GM19463 (cell line): Measurements from ENCODE around the gene GIPC3.

ENCODE experiments used
- ATAC-seq: cut with Tn5 transposase; IDR thresholded peaks from one replicate; pipeline ENCODE4 v1.9.1; 2021; ENCODE audit warnings: mild to moderate bottlenecking, moderate library complexity; ENCODE audit not compliant: unreplicated experiment

The GIPC3 gene

DNA sequence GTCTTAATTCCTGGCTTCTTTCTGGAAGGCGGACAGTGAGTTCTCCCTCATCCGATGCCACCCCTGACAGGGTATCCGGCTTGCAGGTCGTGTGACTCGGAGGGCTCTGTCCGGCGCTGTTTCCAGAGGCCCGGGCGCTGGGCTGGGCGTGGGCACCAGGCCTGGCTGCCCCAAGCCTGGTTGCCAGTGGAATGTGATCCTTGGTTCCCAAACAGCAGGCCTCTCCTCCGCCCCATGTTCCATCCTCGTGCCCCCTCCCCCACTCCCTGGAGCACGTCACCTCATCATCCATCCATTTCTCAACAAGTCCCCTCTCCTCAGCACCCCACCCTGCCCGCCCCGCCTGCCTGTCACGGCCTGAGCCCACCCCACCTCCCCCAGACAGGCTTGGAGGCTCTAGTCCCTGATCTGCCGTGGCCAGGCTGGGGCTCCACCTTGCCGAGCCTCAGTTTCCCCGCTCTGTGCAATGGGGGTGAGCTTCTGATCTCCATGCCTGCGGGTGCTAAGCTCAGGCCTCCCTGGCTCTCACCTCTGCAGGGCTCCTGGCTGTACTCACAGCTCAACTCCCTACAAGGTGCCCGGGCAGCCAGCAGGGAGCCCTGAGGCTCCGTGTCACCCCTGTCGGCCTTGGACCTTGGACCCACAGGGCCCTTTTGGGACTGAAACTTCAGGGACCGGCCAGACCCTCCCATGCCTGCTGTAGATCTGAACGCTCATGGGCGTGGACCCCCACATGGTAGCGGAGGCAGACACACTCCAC, 19.1 kb downstream of the GIPC3 start:
- ATAC-seq: no peak

DNA sequence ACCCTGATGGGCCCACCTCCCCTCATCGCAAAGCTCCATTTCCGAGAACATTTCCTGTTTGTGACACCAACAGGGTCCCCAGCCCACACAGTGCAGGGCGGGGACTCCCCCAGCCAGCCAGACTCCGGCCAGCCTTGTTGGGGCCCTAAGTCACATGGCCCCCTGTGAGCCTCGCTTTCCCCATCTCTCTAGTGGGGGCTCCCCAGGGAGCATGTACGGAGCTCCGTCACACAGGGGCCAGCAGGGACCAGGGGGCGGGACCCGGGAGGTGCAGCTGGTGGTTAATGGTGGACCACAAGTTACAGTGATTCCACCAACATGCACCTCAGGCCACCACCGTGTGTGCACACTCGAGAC, 19.7 kb downstream of the GIPC3 start:
- ATAC-seq: no peak

DNA sequence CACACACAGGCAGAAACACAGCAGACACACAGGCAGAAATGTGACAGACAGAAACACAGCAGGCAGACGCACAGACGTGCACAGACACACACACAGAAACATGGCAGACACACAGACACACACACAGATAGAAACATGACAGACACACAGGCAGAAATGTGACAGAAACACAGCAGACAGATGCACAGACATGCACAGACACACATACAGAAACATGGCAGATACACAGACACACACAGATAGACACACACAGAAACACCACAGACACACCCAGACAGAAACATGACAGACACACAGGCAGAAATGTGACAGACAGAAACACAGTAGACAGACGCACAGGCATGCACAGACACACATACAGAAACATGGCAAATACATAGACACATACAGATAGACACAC, 20.1 kb downstream of the GIPC3 start:
- no peak for ATAC-seq

DNA sequence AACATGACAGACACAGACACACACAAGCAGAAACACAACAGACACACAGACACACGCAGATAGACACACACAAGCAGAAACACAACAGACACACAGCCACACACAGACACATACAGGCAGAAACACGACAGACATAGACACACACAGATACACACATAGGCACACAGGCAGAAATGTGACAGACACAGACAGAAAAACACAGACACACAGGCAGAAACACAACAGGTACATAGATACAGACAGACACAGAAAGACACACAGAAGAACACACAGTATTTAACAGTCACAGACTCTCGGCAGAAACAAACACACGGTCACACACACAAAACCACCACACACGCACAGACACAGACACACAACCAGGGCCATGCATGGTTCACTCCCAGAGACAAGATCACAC, 20.5 kb downstream of the GIPC3 start:
- ATAC-seq: no peak

DNA sequence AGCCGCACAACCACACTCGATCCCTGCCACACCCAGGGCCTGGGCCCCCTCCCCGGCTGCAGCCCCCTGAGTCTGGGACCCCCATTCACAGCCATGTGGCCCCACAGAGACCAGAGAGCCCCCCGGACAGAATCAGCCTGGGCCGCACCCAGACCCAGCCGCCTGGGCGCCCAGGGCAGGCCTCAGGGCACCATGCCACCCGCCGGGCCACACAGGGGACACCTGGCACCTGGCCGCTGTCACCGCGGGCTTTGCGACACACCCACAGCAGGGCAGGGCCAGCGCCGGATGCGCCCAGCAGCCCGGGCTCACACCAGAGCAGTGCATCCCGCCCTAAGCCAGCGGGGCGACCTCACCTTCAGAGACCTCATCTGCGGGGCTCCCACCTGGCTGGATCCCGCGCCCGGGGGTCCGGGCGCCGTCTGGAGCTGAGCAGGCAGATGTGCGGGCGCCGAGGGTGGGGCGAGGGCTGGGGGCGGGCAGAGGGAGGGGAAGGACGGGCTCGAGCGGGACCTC, 21.0 kb downstream of the GIPC3 start:
- ATAC-seq: no peak

DNA sequence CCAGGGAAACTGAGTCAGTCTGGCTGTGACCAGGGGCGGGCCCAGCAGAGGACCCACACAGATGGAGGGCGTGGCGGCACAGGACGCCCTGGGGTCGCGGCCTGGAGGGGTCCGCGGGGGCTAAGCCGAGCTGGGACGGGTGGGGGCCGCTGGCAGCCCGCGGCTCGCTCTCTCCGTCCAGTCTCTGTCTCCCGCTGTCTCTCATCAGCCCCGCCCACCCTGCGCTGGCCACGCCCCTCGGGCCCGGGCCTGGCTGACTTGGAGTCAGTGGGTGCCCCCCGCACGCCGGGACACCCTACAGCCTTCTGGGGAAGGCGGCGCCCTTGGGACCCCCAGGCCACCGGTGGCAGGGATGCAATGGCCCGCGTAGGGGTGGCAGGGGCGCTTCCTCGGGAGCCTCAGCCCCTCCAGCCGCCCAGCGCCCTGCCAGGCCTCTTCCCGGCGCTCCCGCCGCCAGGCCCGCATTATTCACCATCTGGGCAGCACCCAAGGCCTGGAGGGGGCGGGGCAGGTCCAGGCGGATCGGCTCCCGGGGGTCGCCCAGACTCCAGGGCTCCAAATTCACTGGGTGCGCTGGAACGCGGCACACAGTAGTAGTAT, 21.5 kb downstream of the GIPC3 start, which contains the start of gene TBXA2R:
TSS of gene TBXA2R (minus strand) at position 186 of the 600 bp plus-strand sequence. CDS start 6,241 bp downstream, outside the sequence.
- ATAC-seq: no peak

DNA sequence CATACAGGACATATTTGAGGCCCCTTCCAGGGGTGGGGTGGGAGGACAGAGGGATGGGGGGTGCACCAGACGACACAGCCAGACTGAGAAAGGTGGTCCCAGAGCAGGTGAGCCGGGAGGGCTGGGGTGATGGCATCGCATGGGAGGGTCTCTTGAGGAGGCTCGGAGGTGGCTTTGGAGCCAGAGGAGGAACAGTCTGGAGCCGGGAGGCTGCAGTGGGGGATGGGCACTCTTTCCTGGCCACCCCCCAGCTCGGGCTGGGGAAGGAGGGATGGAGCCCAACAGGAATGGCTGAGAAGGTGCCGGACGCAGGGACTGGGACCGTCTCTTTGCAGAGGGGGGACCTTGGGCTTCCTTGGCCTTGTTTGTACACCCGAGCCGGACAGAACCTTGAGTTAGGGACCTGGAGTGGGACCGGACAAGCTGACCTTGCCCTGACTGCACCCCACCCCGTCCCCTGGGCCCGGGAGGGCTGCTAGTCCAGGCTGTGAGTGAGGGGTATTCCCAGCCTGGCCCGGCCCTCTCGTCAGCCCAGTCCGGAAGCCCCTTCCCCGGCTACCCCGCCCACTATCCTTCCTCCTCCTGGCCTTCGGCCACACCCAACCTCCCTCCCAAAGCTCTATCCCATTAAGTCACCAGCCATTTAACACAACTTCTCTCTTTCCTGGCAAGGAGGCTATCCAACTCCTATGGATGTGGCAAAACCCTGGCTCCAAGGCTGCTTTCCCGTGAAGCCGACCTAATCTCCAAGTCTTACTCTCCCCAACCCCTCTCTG, 22.2 kb downstream of the GIPC3 start:
- no peak for ATAC-seq

DNA sequence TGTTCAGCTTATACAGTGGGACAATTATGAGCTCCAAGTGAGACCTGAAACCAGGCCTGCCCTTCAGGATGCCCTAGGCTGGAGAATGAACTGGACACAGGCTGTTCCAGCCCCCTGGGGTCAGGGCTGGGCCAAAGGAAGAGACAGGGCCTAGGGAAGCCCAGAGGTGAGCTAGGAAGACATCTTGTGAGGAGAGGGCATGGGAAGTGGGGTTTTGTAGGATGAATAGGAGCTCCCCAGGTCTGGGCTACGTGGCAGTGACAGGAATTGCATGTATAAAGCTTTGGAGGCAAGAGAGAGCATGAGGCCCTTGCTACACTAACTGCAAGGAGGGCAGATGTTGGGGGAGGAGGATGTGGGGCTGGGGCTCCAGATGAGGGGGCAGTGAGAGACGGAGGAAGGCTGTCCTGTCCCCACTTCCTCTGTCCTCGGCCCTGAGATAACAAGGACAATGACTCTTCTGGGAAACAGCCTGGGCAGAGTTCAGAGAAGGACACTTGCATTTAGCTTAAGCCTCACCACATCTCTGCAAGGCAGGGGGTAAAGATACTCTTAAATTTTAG, 22.9 kb downstream of the GIPC3 start:
- ATAC-seq: no peak

DNA sequence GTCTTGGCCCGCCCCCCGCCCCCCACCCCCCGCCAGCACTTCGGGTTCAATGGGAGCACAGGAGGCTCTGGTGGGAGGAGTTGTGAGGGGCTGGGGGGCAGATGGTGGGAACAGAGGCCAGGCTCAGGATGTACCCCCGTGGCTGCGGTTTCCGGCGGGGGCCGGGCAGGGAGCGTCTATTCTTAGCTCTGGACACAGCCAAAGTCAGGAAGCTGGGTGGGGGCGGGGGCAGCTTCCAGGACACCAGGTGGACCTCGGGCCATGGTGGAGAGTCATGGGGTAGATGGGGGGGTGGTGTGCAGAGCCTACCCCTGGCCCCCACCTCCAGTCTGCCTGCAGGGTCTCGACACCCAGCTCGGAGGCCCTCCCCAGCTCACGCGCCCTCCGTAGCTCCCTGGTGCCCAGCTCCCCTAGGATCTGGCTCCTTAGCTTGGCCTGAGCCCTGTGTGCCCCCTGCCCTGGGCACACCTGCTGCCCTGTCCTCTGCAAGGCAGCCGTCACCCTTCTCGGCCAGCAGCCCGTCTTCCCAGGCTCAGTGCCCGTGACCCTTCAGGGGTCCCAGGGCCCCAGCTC, 23.6 kb downstream of the GIPC3 start:
- no peak for ATAC-seq

DNA sequence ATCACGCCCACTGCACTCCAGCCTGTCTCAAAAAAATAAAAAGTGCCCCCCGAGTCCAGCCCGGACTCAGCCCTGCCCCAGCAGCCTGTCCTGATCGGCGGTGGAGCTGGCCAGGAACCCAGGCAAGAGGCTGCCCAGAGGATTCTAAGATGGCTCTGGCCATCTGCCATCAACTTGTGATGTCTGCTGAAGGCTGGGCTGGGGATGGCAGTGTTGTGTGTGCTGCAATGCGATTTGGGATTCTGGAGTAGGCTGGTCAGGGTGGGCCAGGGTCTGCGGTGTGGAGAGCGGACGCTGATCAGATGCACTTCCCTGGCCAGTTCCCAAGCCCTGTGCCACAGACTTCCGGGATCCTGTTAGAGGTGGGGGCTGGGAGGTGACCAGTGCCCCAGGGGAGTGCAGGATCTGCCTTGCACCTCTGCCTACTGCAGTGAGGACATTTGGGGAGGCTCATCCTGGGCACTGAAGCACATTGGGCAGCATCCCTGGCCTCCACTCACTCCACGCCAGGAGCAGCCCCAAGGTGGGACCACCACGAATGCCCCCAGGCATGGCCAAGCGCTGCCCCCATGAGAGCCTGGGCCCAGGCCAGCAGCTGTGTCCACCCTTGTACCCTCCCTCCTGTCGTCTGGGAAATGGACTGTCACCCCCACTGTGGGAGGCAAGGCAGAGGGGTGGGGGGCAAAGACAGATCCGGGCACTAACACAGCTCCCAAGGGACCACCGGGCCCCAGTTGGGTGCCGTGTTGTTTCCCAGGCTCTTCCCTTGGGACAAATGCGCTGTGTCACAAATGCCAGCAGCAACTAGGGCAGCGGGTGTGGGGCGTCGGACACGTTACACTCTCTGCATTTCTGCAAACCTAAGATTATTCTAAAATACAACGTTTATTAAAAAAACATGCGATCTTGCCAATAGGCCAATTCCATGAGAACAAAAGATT, 24.8 kb downstream of the GIPC3 start:
- ATAC-seq: no peak

DNA sequence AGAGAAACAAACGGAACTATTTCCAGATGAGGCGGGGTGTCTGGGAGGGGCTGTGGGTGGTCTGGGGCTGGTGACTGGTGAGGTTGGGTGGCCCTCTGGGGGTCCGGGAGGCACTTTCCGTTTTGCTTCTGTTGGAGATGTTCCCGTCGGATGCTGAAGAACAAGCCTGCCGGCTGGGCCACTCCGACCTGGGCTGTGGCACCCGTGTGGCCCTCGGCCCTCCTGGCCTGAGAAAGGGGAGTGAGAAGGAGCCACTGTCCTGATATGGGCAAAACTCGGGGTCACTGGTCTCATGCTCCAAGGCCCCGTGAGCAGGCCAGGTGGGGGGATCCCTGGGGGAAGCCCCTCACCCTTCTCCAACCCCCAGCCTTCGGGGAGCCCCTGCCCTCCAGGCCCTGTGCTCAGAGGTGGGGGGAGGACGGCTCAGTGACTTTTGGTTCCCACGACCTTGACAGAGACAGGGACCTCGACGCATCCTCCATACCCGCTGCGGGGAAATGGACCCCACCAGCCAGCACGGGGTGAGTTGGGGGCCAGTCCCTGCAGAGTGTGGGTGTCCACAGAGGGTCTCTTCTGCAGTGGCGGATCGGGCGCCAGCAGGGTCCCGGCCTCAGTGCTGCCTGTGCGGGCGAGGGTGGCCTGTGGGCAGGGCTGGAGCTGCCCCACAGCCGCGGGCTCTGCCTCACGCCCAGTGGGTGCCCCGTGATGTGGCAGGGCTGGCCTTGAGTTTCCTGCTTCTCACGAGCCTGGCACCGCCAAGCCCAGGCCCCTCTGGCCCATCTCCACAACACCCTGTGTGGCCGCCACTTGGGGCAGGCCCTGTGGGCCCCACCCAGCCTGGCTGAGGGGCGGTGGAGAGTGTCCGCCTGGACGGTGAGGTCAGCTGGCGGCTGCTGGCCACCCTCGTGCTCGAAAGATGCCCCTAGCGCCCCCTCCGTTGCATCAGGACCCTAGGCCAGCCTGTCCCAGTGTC, 25.8 kb downstream of the GIPC3 start:
- no peak for ATAC-seq

DNA sequence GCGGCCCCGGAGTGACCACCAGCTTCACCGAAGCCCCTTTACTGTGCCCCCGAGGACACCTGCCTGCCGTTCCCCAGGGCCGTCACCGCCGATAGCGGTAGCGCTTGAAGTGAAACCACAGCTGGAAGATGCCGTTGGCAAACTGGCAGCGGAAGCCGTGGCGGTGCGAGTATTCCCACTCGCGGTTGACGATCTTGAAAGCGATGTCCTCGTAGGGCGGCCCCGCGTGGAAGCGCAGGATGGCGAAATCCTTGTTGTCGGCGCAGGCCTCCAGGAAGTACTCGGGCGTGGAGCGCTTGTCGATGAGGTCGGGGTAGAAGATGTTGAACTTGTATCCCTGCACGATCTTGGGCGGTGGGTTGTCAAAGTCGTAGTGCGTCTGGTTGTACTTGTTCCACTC, 26.6 kb downstream of the GIPC3 start:
- no peak for ATAC-seq

DNA sequence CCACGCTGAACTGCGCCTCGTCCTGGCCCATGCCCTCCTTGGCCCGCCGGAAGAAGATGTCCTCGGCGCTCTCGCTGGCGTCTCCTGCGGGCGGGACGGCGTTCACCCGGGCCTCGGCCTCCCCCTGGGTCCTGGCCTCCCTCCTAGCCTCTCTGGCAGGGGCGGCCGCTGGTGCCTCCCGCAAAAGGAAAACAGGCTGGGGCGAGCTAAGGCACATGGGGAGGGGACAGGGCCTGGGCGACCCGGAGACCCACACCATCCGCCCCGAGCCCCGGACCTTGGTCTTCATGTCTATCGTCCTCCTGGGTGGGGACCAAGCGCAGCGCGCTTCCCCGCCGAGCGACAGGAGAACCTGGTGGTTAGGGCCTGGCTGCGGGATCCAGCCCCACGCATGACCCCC, 27.1 kb downstream of the GIPC3 start:
- no peak for ATAC-seq

DNA sequence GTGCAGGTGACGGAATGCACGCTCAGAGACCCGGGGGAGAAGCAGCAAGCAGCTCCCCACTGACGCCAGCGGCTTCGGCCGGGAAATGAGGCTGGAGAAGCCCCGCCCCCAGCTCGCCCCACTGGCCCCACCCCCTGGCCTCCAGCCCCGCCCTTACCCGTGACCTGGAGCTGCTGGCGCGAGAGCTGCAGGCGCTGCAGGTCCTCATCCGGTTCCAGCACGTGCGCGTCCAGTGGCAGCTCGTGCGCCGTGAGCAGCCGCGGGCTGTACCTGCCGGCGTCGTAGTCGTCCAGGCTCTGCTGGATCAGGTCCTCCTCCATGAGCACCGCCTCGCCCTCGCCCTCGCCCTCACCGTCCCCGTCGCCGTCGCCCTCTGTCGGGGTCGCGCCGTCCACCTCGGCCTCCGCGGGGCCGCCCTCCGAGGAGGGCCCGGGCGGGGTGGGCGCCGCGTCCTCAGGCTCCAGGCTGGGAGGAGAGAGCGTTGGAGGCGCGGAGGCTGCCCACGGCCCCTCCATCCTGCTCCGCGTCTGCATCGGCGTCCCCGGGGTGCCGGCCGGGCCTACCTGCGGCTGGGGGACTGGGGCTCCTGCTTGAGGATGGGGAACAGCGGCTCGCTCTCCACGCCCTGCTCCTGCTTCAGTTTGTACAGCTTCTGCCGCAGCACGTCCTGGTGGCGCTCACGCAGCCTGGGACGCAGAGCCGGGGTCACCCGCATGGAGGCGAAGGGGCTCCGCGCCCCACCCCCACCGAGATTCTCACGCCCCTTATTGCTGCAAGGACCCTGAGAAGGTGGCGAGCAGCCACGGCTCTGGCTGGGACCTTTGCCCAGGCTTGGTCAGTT, 27.8 kb downstream of the GIPC3 start:
- no peak for ATAC-seq

DNA sequence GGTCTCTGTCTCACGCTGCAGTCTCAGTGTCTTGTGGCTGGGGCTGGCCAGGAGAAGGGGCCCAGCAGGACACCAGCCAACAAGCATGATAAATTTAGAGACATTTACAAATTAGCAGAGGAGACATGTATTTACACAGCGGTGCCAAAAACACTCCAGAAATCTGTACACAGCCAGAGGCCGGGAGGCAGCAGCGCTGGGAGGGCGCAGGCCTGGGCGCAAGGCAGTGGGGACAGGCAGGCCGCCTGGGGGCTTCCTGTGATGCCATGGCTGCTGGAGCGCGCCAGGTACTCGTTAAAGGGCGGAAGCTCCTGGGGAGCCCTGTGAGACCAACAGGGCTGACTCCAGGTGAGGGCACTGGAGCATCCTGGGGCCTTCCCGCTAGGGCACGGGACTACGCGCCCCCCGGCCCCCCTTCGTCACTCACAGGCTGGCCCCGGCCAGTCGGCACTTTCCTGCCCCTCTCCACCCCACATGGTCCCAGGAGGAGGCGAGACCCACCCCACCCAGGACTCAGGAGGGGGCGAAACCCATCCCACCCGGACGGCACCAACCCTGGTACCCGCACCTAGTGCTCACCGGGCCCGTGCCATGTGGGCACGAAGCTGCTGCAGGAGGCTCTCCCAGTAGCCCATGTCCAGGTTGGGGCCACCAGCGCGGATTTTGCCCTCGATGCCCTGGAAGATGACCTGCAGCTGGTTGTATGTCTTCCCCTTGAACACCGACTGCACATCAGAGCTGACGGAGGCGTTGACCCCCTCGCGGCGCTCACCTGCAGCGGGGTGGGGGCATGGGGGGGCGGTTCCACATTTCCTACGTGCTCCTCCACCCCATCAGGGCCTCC, 28.8 kb downstream of the GIPC3 start:
- no peak for ATAC-seq

DNA sequence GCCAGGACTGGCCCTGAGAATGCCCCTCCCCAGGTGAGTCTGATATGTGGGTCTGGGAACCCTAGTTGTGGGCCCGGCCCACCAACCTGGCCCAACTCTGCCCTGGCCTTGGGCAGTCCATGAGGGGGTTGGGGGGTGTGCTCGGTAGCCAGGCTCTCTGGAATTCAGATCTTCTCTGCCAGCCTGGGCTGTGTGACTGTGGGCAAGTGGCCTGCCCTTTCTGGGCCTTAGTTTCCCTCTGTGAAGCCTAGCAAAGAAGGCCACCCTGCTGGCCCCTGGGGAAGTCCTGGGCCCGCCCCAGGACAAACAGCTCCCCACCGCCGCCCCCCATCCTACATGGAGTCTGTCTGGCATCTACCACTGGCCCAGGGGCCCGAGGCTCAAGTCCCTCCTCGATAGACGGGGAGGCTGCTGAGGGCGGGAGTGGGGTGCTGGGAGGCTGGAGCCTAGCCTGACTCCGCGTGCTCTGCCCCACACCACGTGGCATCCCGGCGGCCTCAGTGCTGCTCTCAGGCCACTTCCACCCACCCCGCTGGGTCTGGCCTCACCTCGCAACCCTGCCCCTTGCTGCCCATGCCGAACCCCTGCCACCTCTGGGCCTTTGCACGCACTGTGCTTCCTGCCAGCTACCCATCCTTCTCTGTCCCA, 29.7 kb downstream of the GIPC3 start:
- ATAC-seq: no peak
